ENCODE results near the gene GRID1. TPM values are rescaled to one million over a fixed set of nuclear protein-coding genes. Genes with fewer than 3 reads are reported as not detected.

Gene GRID1
- total RNA-seq, 4 donors from 2014 or later, result 0.35 to 10.7 (median 1.3) TPM

- no peak for TF ChIP-seq CTCF (IDR thresholded peaks at IDR 0.05)
- TF ChIP-seq POLR2A (IDR thresholded peaks at IDR 0.05), result no peak
- peaks cover 0 to 14% (median 9%) of the 10 kb centered on the region in 4 donors for H3K4me1 ChIP-seq
- H3K9me3 ChIP-seq, result no peaks in the 10 kb centered on the region
- H3K4me3 ChIP-seq, result no peak overlapping the region
- H3K27ac ChIP-seq, result no peak overlapping the region
- H3K36me3 ChIP-seq, result no peaks in the 10 kb centered on the region
- peaks cover 0 to 3% of the 10 kb centered on the region in 2 donors for H3K27me3 ChIP-seq
- no peak for DNase-seq
These were observed 6.6 kb downstream of the GRID1 start for GRCh38 chr10:86359954-86360353.

- Histone ChIP-seq H3K4me3 (no peak overlapping the region), H3K27me3 (no peaks in the 10 kb centered on the region), H3K9me3 (no peaks in the 10 kb centered on the region), H3K36me3 (no peaks in the 10 kb centered on the region), H3K27ac (no peak overlapping the region), H3K4me1 (peaks cover 0 to 13% (median 9%) of the 10 kb centered on the region in 4 donors)
- TF ChIP-seq POLR2A (IDR thresholded peaks at IDR 0.05), result no peak
- no peak for TF ChIP-seq CTCF (IDR thresholded peaks at IDR 0.05)
- peak in 2 of 3 donors; percentile 15 to 22 for DNase-seq
These were observed 7.5 kb downstream of the GRID1 start for GRCh38 chr10:86359111-86359510.

GRCh38 chr10:86357676-86358075, 8.9 kb downstream of the GRID1 start:
- Histone ChIP-seq H3K4me3 (no peak overlapping the region), H3K27me3 (no peaks in the 10 kb centered on the region), H3K4me1 (peaks cover 0 to 7% (median 0%) of the 10 kb centered on the region in 4 donors), H3K9me3 (no peaks in the 10 kb centered on the region), H3K36me3 (no peaks in the 10 kb centered on the region), H3K27ac (no peak overlapping the region)
- TF ChIP-seq CTCF (IDR thresholded peaks at IDR 0.05), result no peak
- peak in 1 of 3 donors; percentile 28 for DNase-seq

- Histone ChIP-seq H3K4me1 (peaks cover 0 to 7% (median 0%) of the 10 kb centered on the region in 4 donors), H3K4me3 (no peak overlapping the region), H3K9me3 (no peaks in the 10 kb centered on the region), H3K27ac (no peak overlapping the region), H3K27me3 (no peaks in the 10 kb centered on the region), H3K36me3 (no peaks in the 10 kb centered on the region)
- TF ChIP-seq POLR2A (IDR thresholded peaks at IDR 0.05), result no peak
- no peak for TF ChIP-seq CTCF (IDR thresholded peaks at IDR 0.05)
- DNase-seq, result no peak
These were observed 9.6 kb downstream of the GRID1 start for GRCh38 chr10:86357041-86357440.

- TF ChIP-seq CTCF (IDR thresholded peaks at IDR 0.05), result no peak
- no peak for TF ChIP-seq POLR2A (IDR thresholded peaks at IDR 0.05)
- Histone ChIP-seq H3K4me1 (peaks cover 0 to 7% (median 0%) of the 10 kb centered on the region in 4 donors), H3K9me3 (no peaks in the 10 kb centered on the region), H3K27ac (no peak overlapping the region), H3K27me3 (no peaks in the 10 kb centered on the region), H3K4me3 (no peak overlapping the region), H3K36me3 (no peaks in the 10 kb centered on the region)
- DNase-seq, result no peak
These were observed 10.3 kb downstream of the GRID1 start for GRCh38 chr10:86356296-86356695.

GRCh38 chr10:86355571-86356038, 11.0 kb downstream of the GRID1 start:
- peaks cover 0 to 7% (median 0%) of the 10 kb centered on the region in 4 donors for H3K4me1 ChIP-seq
- peak in 2 of 3 donors; percentile 52 to 64 for DNase-seq
- no peak for TF ChIP-seq POLR2A (IDR thresholded peaks at IDR 0.05)
- TF ChIP-seq CTCF (IDR thresholded peaks at IDR 0.05), result no peak

More at GRCh38 chr10:86355571-86356038, 11.0 kb downstream of the GRID1 start:
- Histone ChIP-seq H3K4me3 (no peak overlapping the region), H3K27me3 (no peaks in the 10 kb centered on the region), H3K36me3 (no peaks in the 10 kb centered on the region), H3K9me3 (no peaks in the 10 kb centered on the region), H3K27ac (no peak overlapping the region)

Measured in Peyer's patch (tissue), 4 donors.